RKO (cell line): ENCODE results near the gene RBMS2.
"Not testable (repeated sequence)": the region's sequence is repeated elsewhere in the genome, so short reads cannot be mapped to it uniquely, and the experiment has no call there.

Experiments used
- DNase-seq: peaks from one replicate; pipeline ENCODE4 v3.0.0-alpha.2; 2016; ENCODE audit warnings: low spot score

RBMS2 gene

GRCh38 chr12:56517854-56518253, 3.8 kb upstream of the RBMS2 start:
- no peak for DNase-seq

DNA sequence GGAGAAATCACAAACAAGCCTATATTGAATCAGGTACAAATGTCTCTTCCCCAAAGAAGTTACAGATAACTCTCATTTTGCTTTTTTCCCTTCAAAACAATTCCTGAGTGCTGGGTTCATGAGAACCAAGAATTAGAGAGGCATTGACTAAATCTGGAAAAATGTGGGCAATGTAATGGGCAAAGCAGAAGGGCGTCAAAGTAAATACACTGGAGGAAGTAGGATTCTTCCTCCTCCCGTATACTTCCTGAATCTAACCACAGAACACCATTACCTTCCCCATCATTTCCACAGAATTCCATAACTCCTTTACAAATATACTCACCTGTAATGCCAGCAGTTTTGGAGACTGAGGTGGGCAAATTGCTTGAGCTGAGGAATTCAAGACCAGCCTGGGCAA, 3.0 kb upstream of the RBMS2 start:
- DNase-seq, result no peak

DNA sequence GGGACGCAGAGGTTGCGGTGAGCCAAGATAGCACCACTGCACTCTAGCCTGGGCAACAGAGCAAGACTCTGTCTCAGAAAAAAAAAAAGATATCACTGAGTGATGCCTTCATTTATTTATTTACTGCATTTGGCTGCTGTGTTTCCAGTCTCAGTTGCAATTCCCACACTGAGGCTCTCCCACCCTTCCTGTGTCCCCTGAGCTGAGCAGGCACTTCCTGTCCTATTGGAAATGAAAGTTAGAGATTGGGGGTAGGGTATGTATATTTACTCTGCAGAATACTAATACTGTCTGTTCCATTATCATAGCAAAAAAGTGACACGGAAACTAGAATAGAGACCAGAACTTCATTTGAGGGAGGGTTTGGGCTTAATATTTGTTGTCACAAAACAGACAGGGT, 1.6 kb upstream of the RBMS2 start:
- DNase-seq, result no peak

DNA sequence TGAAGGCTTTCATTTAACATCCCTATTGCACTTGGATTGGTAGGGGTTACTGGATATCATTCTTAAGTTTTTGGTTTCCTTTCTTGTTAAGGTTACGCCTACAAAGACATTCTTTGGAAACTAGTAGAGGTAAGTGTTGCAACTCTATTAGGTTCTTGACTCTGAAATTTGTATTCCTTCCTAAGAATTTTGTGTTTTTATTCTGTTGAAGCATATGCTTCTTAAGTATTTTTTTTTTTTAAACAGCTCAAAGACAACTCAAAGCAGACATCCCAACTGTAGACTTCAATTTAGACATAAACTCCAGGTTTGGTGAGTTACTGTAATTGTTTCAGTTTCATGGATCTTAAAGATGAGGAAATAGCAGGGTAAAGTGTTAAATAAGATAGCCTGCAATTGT, 1.1 kb upstream of the RBMS2 start:
- DNase-seq, result no peak

DNA sequence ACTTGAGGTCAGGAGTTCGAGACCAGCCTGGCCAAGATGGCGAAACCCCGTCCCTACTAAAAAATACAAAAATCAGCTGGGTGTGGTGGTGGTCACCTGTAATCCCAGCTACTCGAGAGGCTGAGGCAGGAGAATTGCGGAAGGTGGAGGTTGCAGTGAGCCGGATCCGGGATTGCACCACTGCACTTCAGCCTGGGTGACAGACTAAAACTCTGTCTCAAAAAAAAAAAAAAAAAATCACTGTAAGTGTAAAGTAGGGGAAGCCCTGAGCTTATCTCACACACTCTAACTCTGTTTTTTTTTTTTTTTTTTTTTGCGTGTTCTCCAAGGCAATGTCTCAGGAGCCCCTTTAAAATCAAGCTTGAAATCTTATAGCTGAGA, 421 bp upstream of the RBMS2 start:
- DNase-seq, result no peak

DNA sequence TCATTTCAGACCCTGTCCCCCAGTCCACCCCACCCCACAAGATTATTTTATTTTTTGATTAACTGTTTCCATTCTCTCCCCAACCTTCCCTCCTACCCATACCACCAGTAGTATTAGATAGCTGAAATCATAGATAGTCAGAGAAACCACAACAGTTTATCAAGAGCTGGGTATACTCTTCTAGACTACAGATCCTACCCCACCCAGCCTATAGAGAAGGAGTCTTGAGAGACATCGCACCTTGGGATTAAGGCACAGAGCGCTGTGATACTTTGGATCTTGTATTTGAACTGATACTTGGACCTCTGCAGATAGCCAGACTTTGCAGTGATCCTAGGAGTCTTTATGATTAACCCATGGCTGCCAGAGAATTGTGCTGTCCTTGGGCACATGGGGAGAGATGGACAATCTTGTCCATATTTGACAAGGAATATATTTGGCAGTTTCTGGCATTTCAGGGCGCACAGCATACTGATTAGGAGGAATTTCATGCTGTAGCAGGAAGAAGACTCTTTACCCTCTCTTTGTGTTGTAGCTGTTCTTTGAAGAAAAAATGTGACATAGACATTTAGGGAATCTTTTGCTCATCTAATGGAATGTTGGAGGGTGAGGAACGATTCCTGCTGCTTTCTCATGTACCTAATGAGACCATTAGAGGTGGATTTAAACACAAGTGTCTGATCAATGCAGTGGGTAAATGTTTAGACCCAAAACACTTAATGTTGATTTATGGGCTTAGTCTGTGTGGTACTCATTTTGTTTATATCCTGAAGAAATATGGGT, 982 bp downstream of the RBMS2 start:
- DNase-seq, result peak; percentile 46

- no peak for DNase-seq
These were observed 7.2 kb downstream of the RBMS2 start for GRCh38 chr12:56528846-56529245.

GRCh38 chr12:56529656-56530055, 8.0 kb downstream of the RBMS2 start:
- DNase-seq, result no peak

DNA sequence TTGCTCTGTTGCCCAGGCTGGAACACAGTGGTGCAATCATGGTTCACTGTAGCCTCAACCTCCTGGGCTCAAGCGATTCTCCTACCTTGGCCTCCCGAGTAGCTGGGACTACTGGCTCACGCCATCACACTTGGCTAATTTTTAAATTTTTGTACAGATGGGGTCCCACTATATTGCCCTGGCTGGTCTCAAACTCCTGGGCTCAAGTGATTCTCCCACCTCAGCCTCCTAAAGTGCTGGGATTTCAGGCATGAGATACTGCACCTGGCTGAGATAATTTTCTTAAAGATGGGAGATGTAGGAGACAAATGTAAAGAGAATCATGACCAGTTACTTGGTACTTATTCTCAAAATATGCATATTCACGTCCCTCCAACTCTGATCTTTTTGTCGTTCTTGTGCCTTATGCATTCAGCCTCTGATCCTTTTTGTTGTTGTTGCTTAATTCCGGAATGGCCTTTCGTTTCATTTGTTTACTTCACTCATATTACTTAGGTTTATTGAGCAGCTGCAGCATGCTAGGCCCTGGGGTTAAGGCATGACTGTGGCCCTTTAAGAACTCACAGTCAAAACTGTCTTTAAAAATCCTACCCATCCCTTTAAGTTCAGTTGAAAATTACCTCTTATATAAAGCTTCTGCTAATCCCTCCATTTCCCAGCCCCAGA, 8.9 kb downstream of the RBMS2 start:
- no peak for DNase-seq

GRCh38 chr12:56537546-56537945, 15.9 kb downstream of the RBMS2 start:
- no peak for DNase-seq

- no peak for DNase-seq
These were observed 20.0 kb downstream of the RBMS2 start for GRCh38 chr12:56541631-56542030.

- no peak for DNase-seq
These were observed 20.5 kb downstream of the RBMS2 start for GRCh38 chr12:56542164-56542563.

- no peak for DNase-seq
These were observed 23.5 kb downstream of the RBMS2 start for GRCh38 chr12:56545023-56545604.

GRCh38 chr12:56546680-56547079, 25.1 kb downstream of the RBMS2 start:
- no peak for DNase-seq

GRCh38 chr12:56551070-56551469, 29.4 kb downstream of the RBMS2 start:
- no peak for DNase-seq

DNA sequence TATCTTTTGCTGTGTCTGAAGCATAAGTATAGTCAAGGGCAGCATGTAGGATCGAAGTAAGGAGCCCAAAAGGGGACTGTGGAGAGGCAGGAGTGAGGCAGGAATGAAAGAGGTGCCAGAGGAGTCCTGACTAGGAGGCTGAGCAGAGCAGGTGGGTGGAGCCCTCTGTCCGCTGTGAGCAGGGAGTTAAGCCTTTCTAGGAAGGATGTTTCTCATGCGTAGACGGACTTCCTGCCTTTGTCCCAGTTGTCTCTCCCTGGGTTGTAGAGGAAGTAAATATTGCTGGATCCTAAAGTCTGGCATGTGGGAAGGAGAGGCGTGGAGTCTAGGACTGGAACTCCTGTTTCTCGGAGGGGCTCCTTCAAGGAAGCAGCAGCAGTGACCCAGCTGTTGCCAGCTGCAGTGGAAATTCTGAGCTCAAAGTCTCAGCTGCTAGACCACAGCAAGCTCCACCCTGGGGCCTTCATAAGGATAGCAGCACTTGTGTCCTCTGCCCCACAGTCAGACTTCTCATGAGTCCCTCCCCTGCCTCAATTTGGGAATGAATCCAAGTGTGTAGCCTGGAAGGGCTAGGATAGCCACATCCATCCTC, 44.0 kb downstream of the RBMS2 start:
- DNase-seq, result no peak

- DNase-seq, result no peak
These were observed 46.5 kb downstream of the RBMS2 start for GRCh38 chr12:56568146-56568545.

GRCh38 chr12:56571121-56571520, 49.5 kb downstream of the RBMS2 start:
- DNase-seq, result no peak

GRCh38 chr12:56572288-56572687, 50.7 kb downstream of the RBMS2 start:
- DNase-seq, result no peak

DNA sequence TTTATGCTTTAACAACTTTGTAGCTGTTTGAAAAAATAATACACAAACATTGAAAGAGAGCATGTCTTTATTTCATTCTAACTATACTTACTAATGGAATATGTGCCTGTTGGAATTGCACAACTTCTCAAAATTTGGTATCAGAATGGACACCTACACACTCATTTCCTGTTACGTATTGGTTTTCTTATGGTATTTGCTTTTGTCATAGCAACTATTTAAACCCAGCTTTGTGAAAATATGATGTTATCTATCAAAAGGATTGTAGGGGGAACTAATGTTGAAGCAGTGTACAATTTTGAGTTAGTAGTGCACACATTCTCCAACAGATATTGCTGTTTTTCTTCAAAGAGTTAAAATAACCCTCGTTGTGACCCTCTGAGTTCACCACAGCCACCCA, 52.6 kb downstream of the RBMS2 start:
- peak; percentile 14 for DNase-seq

GRCh38 chr12:56577248-56577647, 55.6 kb downstream of the RBMS2 start:
- DNase-seq, result not testable (repeated sequence)

GRCh38 chr12:56578983-56579546, 57.4 kb downstream of the RBMS2 start:
- DNase-seq, result no peak
